Caco-2 (cell line): ENCODE measurements around the gene ETV3L. TPM values are rescaled to one million over a fixed set of nuclear protein-coding genes. Genes with fewer than 3 reads are reported as not detected.

Experiments used
- BruUV-seq: library from RNA; stranded (reverse); fragments of 400-500 nt; replicated peaks from 2 replicates; lab custom pipeline; 2021; lab: Mats Ljungman, UMichigan
- CTCF ChIA-PET: fragments of 300-600 bp; sonication (Branson Sonifier 250); formaldehyde crosslinking; loops from one replicate; lab custom pipeline; 2022; ENCODE audit warnings: antibody characterized with exemption; lab: Charles Lee
- POLR2A ChIA-PET: fragments of 300-600 bp; sonication (Branson Sonifier 250); formaldehyde crosslinking; loops from one replicate; lab custom pipeline; 2022; ENCODE audit warnings: antibody characterized with exemption; lab: Charles Lee
- DNase-seq, 2 experiments: peaks; one replicate each; pipeline versions ENCODE4 v3.0.0 to v3.0.0-alpha.2; 2020 to 2022
- H3K27me3 ChIP-seq: replicated peaks from 2 replicates; pipeline ENCODE4 v1.6.0; 2011; ENCODE audit warnings: low read length; ENCODE audit not compliant: control insufficient read depth, insufficient read depth
- H3K36me3 ChIP-seq: 2 replicates; pipeline ENCODE4 v1.5.1; 2011; ENCODE audit warnings: low read length; ENCODE audit not compliant: control insufficient read depth, insufficient read depth
- H3K4me1 ChIP-seq: fragments of 250-450 bp; sonication (Bioruptor Pico); 2 replicates; pipeline ENCODE4 v1.5.1; 2020; ENCODE audit warnings: mild to moderate bottlenecking
- H3K4me3 ChIP-seq: 2 replicates; pipeline ENCODE4 v1.5.1; 2011; ENCODE audit warnings: low read depth, mild to moderate bottlenecking, control low read depth, low read length
- H3K9me3 ChIP-seq: fragments of 250-450 bp; sonication (Bioruptor Pico); 2 replicates; pipeline ENCODE4 v1.5.1; 2020; ENCODE audit warnings: mild to moderate bottlenecking, moderate library complexity
- H3K27ac Mint-ChIP-seq: one replicate; pipeline ENCODE4 v1.8.0; 2022; ENCODE audit warnings: mixed read lengths; ENCODE audit not compliant: unreplicated experiment
- H3K27me3 Mint-ChIP-seq: one replicate; pipeline ENCODE4 v1.8.0; 2022; ENCODE audit warnings: mixed read lengths; ENCODE audit not compliant: insufficient read depth, unreplicated experiment
- H3K36me3 Mint-ChIP-seq: one replicate; pipeline ENCODE4 v1.8.0; 2022; ENCODE audit warnings: mild to moderate bottlenecking, mixed read lengths; ENCODE audit not compliant: insufficient read depth, unreplicated experiment
- H3K4me1 Mint-ChIP-seq: one replicate; pipeline ENCODE4 v1.8.0; 2022; ENCODE audit warnings: low read depth, mixed read lengths; ENCODE audit not compliant: unreplicated experiment
- H3K4me3 Mint-ChIP-seq: one replicate; pipeline ENCODE4 v1.8.0; 2022; ENCODE audit warnings: mild to moderate bottlenecking, moderate library complexity, mixed read lengths; ENCODE audit not compliant: unreplicated experiment
- H3K9me3 Mint-ChIP-seq: one replicate; pipeline ENCODE4 v1.8.0; 2022; ENCODE audit warnings: mixed read lengths; ENCODE audit not compliant: unreplicated experiment
- CTCF ChIP-seq, 2 experiments: fragments of 200-600 bp in 1 of 2; IDR thresholded peaks; 1 replicate in 1 of 2; 2 replicates in 1 of 2; pipeline versions ENCODE4 v1.5.1 to v1.8.0; 2011 to 2022; ENCODE audit warnings: antibody characterized with exemption in 1 of 2, control low read depth in 1 of 2, inconsistent platforms in 1 of 2, low read depth in 1 of 2, low read length in 1 of 2, mild to moderate bottlenecking in 1 of 2, moderate library complexity in 1 of 2; ENCODE audit not compliant: insufficient read depth in 1 of 2, severe bottlenecking in 1 of 2, unreplicated experiment in 1 of 2
- intact Hi-C: fragments of 100-400 bp; cut with micrococcal nuclease; formaldehyde crosslinking; loops from one replicate; pipeline ENCODE4 v1.10.0; 2022; ENCODE audit not compliant: unreplicated experiment
- total RNA-seq: library from RNA; stranded (reverse); gene quantifications from 2 replicates; pipeline ENCODE4 v1.2.3, GENCODE V29; 2022

Gene ETV3L
- total RNA-seq, 1 experiment from 2014 or later, result not detected

GRCh38 chr1:157089789-157090188, 9.8 kb downstream of the ETV3L start:
- H3K36me3 Mint-ChIP-seq, result no peaks in the 10 kb centered on the region
- Histone ChIP-seq H3K9me3 (no peaks in the 10 kb centered on the region), H3K36me3 (no peaks in the 10 kb centered on the region), H3K27me3 (no peaks in the 10 kb centered on the region), H3K4me3 (no peak overlapping the region), H3K4me1 (no peaks in the 10 kb centered on the region)
- no peak overlapping the region for H3K4me3 Mint-ChIP-seq
- BruUV-seq, result no TSS peak
- CTCF ChIA-PET, result interaction anchor here (0.5 to 2.2 kb wide), 17 partner anchors 14 to 120 kb away, joined by 3 to 132 read pairs (median 5); partner anchors contain the start of gene ETV3
- DNase-seq, result no peak
- H3K4me1 Mint-ChIP-seq, result no peaks in the 10 kb centered on the region
- intact Hi-C loops, result loop anchor here (1.0 to 2.0 kb wide), 2 partner anchors 45 to 67 kb away; no protein-coding TSS in a partner anchor
- POLR2A ChIA-PET, result interaction anchor here (1.0 kb wide), 1 partner anchor 66 kb away, joined by 4 read pairs; no protein-coding TSS in a partner anchor
- H3K27me3 Mint-ChIP-seq, result no peaks in the 10 kb centered on the region
- peak overlapping the region; percentile 22 for H3K27ac Mint-ChIP-seq
- H3K9me3 Mint-ChIP-seq, result no peaks in the 10 kb centered on the region
- TF ChIP-seq CTCF (IDR thresholded peaks at IDR 0.05; ENCODE audit: insufficient read depth in 1 of 2, low read depth in 1 of 2, low read length in 1 of 2, severe bottlenecking in 1 of 2, unreplicated experiment in 1 of 2), result no peak

DNA sequence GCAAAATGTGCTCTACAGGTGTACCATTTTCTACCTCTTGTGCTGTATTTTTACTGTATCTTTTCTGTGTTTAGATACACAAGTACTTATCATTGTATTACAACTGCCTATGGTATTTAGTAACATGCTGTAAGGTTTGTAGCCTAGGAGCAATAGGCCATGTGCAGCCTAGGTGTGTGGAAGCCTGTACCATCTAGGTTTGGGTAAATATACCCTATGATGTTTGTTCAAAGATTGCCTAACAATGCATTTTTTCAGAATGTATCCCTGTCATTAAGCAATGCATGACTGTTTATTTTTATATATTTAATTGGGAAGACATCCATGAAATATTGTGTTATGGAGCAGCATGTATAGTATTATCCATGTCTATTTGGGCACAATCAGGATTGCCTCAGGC, 11.0 kb downstream of the ETV3L start:
- Histone ChIP-seq H3K9me3 (no peaks in the 10 kb centered on the region), H3K4me1 (no peaks in the 10 kb centered on the region), H3K27me3 (no peaks in the 10 kb centered on the region), H3K4me3 (no peak overlapping the region), H3K36me3 (no peaks in the 10 kb centered on the region)
- Mint-ChIP-seq H3K27ac (no peak overlapping the region), H3K4me1 (no peaks in the 10 kb centered on the region), H3K9me3 (no peaks in the 10 kb centered on the region), H3K4me3 (no peak overlapping the region), H3K36me3 (no peaks in the 10 kb centered on the region), H3K27me3 (no peaks in the 10 kb centered on the region)
- no peak for DNase-seq
- ChIA-PET CTCF (interaction anchor here (1.4 kb wide), 1 partner anchor 67 kb away, joined by 5 read pairs; no protein-coding TSS in a partner anchor), POLR2A (no interaction called here)
- no peak for TF ChIP-seq CTCF (IDR thresholded peaks at IDR 0.05; ENCODE audit: insufficient read depth in 1 of 2, low read depth in 1 of 2, low read length in 1 of 2, severe bottlenecking in 1 of 2, unreplicated experiment in 1 of 2)
- BruUV-seq, result no TSS peak
- intact Hi-C loops, result no loop called here

DNA sequence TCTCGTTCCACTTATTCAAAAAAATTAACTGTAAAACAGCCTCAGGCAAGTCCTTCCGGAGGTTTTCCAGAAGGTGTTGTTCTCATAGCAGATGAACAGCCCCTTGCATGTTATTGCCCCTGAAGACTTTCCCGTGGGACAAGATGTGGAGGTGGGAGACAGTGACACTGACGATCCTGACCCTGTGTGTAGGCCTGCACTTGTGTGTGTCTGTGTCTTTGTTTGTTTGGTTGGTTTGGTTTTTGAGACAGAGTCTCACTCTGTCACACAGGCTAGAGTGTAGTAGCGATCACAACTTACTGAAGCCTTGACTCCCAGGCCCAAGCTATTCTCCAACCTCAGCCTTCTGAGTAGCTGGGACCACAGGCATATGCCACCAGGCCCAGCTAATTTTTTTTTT, 12.6 kb downstream of the ETV3L start:
- Histone ChIP-seq H3K4me1 (no peaks in the 10 kb centered on the region), H3K27me3 (no peaks in the 10 kb centered on the region), H3K9me3 (no peaks in the 10 kb centered on the region), H3K36me3 (no peaks in the 10 kb centered on the region), H3K4me3 (no peak overlapping the region)
- Mint-ChIP-seq H3K27me3 (no peaks in the 10 kb centered on the region), H3K27ac (no peak overlapping the region), H3K9me3 (no peaks in the 10 kb centered on the region), H3K36me3 (no peaks in the 10 kb centered on the region), H3K4me3 (no peak overlapping the region), H3K4me1 (no peaks in the 10 kb centered on the region)
- POLR2A ChIA-PET, result no interaction called here
- TF ChIP-seq CTCF (IDR thresholded peaks at IDR 0.05; ENCODE audit: insufficient read depth in 1 of 2, low read depth in 1 of 2, low read length in 1 of 2, severe bottlenecking in 1 of 2, unreplicated experiment in 1 of 2), result no peak
- intact Hi-C loops, result no loop called here
- BruUV-seq, result no TSS peak
- CTCF ChIA-PET, result interaction anchor here (0.6 to 2.8 kb wide), 2 partner anchors 69 to 154 kb away, joined by 4 to 24 read pairs; no protein-coding TSS in a partner anchor
- DNase-seq, result no peak
